Neural progenitor cell (in vitro differentiated cells): ENCODE results near the gene RNF146. TPM values are rescaled to one million over a fixed set of nuclear protein-coding genes. Genes with fewer than 3 reads are reported as not detected.

Experiments used
- DNase-seq: peaks from one replicate; pipeline ENCODE4 v3.0.0-alpha.2; 2016; ENCODE audit warnings: low spot score
- H2AFZ ChIP-seq: fragments of 200-600 bp; sonication (generic); replicated peaks from 2 replicates; pipeline ENCODE4 v1.6.1; 2016; ENCODE audit warnings: antibody characterized with exemption
- H3F3A ChIP-seq: fragments of 200-600 bp; sonication (generic); 2 replicates; pipeline ENCODE4 v1.6.1; 2016; ENCODE audit warnings: antibody characterized with exemption, low read depth
- H3K27ac ChIP-seq: fragments of 200-600 bp; sonication (generic); 2 replicates; pipeline ENCODE4 v1.5.1; 2016; ENCODE audit warnings: mild to moderate bottlenecking
- H3K27me3 ChIP-seq: fragments of 200-600 bp; sonication (generic); 2 replicates; pipeline ENCODE4 v1.6.1; 2016; ENCODE audit warnings: mild to moderate bottlenecking, moderate library complexity
- H3K36me3 ChIP-seq: fragments of 200-600 bp; sonication (generic); 2 replicates; pipeline ENCODE4 v1.5.1; 2016
- H3K4me1 ChIP-seq: fragments of 200-600 bp; sonication (generic); 2 replicates; pipeline ENCODE4 v1.6.1; 2016; ENCODE audit warnings: mixed run types
- H3K4me2 ChIP-seq: fragments of 200-600 bp; sonication (generic); 2 replicates; pipeline ENCODE4 v1.6.1; 2016
- H3K4me3 ChIP-seq: fragments of 200-600 bp; sonication (generic); 2 replicates; pipeline ENCODE4 v1.5.1; 2016
- H3K79me2 ChIP-seq: fragments of 200-600 bp; sonication (generic); 2 replicates; pipeline ENCODE4 v1.6.1; 2016; ENCODE audit warnings: low read depth
- H3K9ac ChIP-seq: fragments of 200-600 bp; sonication (generic); 2 replicates; pipeline ENCODE4 v1.6.1; 2016
- H3K9me3 ChIP-seq: fragments of 200-600 bp; sonication (generic); 2 replicates; pipeline ENCODE4 v1.5.1; 2016; ENCODE audit warnings: low read depth
- H4K20me1 ChIP-seq: fragments of 200-600 bp; sonication (generic); 2 replicates; pipeline ENCODE4 v1.6.1; 2016; ENCODE audit warnings: low read depth
- H3K27ac Mint-ChIP-seq: 3 replicates; pipeline ENCODE4 v1.8.0; 2021; ENCODE audit warnings: mixed read lengths
- H3K27me3 Mint-ChIP-seq: 2 replicates; pipeline ENCODE4 v1.8.0; 2022; ENCODE audit warnings: low read depth, mild to moderate bottlenecking, inconsistent platforms, moderate library complexity, mixed read lengths; ENCODE audit not compliant: insufficient read depth
- H3K36me3 Mint-ChIP-seq: 3 replicates; pipeline ENCODE4 v1.8.0; 2021; ENCODE audit warnings: mixed read lengths
- H3K4me1 Mint-ChIP-seq: 3 replicates; pipeline ENCODE4 v1.8.0; 2021; ENCODE audit warnings: mixed read lengths
- H3K4me3 Mint-ChIP-seq: 3 replicates; pipeline ENCODE4 v1.8.0; 2021; ENCODE audit warnings: mild to moderate bottlenecking, moderate library complexity, mixed read lengths
- H3K9me3 Mint-ChIP-seq: 3 replicates; pipeline ENCODE4 v1.8.0; 2020; ENCODE audit warnings: mixed read lengths
- CTCF ChIP-seq: fragments of 200-600 bp; sonication (generic); IDR thresholded peaks from 2 replicates; pipeline ENCODE4 v1.5.1; 2017; ENCODE audit warnings: antibody characterized with exemption, mild to moderate bottlenecking
- EZH2 ChIP-seq: fragments of 200-600 bp; sonication (generic); IDR thresholded peaks from 2 replicates; pipeline ENCODE4 v1.6.1; 2017; ENCODE audit warnings: antibody characterized with exemption, mild to moderate bottlenecking, moderate library complexity
- EZH2phosphoT487 ChIP-seq: fragments of 200-600 bp; sonication (generic); IDR thresholded peaks from 2 replicates; pipeline ENCODE4 v1.6.1; 2017; ENCODE audit warnings: antibody characterized with exemption
- total RNA-seq: library from RNA; depleted of rRNA; stranded (reverse); fragments of >200 nt; gene quantifications from 2 replicates; pipeline ENCODE4 v1.2.3, GENCODE V29; 2015; ENCODE audit warnings: low replicate concordance

The RNF146 gene
- total RNA-seq = 63.3 and 115 TPM in 2 replicates

GRCh38 chr6:127266178-127266891, at the start of gene RNF146:
RNF146 (plus strand) TSS chr6:127266864; CDS start chr6:127280339, 13,475 bp downstream.
- Mint-ChIP-seq H3K36me3 (peaks cover 8% of the 10 kb centered on the region), H3K4me3 (peak within 1 kb of the TSS; percentile 100), H3K27ac (peak within 1 kb of the TSS; percentile 100), H3K27me3 (peaks cover 2% of the 10 kb centered on the region), H3K4me1 (peaks cover 28% of the 10 kb centered on the region), H3K9me3 (peaks cover 2% of the 10 kb centered on the region)
- peak; percentile 92 for DNase-seq
- peak within 1 kb of the TSS; percentile 91 for H3K4me3 ChIP-seq
- H3K36me3 ChIP-seq = no peaks in the 10 kb centered on the region
- TF ChIP-seq CTCF (peak; percentile 78), EZH2 (no peak), EZH2phosphoT487 (no peak)
- H3K27me3 ChIP-seq = no peaks in the 10 kb centered on the region
- H3K9ac ChIP-seq = peak within 1 kb of the TSS; percentile 87
- H3K79me2 ChIP-seq = peaks cover 46% of the 10 kb centered on the region
- peaks cover 32% of the 10 kb centered on the region for H4K20me1 ChIP-seq
- peaks cover 22% of the 10 kb centered on the region for H3F3A ChIP-seq
- no peaks in the 10 kb centered on the region for H3K9me3 ChIP-seq
- peaks cover 28% of the 10 kb centered on the region for H3K4me1 ChIP-seq
- peak within 1 kb of the TSS; percentile 90 for H3K4me2 ChIP-seq
- H3K27ac ChIP-seq = peak within 1 kb of the TSS; percentile 96
- H2AFZ ChIP-seq = peak within 1 kb of the TSS; percentile 92

- no peak overlapping the region for H2AFZ ChIP-seq
- H3K27me3 Mint-ChIP-seq = peaks cover 2% of the 10 kb centered on the region
- TF ChIP-seq EZH2 (no peak), EZH2phosphoT487 (no peak), CTCF (no peak)
- H3K4me3 Mint-ChIP-seq = no peak overlapping the region
- no peak overlapping the region for H3K9ac ChIP-seq
- no peak for DNase-seq
- no peak overlapping the region for H3K4me3 ChIP-seq
- H4K20me1 ChIP-seq = no peaks in the 10 kb centered on the region
- H3K36me3 Mint-ChIP-seq = no peaks in the 10 kb centered on the region
- no peaks in the 10 kb centered on the region for H3K27me3 ChIP-seq
- H3K27ac ChIP-seq = no peak overlapping the region
- H3K9me3 Mint-ChIP-seq = no peaks in the 10 kb centered on the region
- no peaks in the 10 kb centered on the region for H3K4me1 Mint-ChIP-seq
- H3K79me2 ChIP-seq = no peaks in the 10 kb centered on the region
- H3K4me2 ChIP-seq = no peak overlapping the region
- H3K9me3 ChIP-seq = no peaks in the 10 kb centered on the region
- no peaks in the 10 kb centered on the region for H3F3A ChIP-seq
- H3K27ac Mint-ChIP-seq = no peak overlapping the region
- no peaks in the 10 kb centered on the region for H3K36me3 ChIP-seq
- no peaks in the 10 kb centered on the region for H3K4me1 ChIP-seq
Observed at GRCh38 chr6:127219869-127220268, 46.8 kb upstream of the RNF146 start.

DNA sequence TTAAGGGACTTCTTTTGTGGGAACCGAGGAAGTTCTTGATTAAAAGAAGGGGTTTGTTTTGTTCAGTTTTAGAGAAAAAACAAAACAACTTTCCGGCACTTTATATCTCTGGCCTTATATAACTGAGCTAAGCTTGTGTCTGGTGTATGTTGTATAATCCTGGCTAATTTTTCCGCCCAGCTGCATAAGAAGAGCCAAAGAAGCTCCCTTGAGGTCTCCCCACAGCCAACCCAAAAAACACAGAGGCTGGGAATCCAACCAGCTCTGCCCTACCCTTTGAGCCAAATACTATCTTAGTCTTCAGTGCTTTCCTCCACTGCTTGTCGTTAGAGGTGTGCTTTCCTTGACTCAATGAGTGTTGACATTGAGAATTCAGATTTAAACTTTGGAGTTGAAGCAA, 45.5 kb upstream of the RNF146 start:
- peaks cover 2% of the 10 kb centered on the region for H3K27me3 Mint-ChIP-seq

More for the DNA sequence above, 45.5 kb upstream of the RNF146 start:
- H3F3A ChIP-seq = no peaks in the 10 kb centered on the region
- H3K4me3 ChIP-seq = no peak overlapping the region
- H4K20me1 ChIP-seq = no peaks in the 10 kb centered on the region
- DNase-seq = no peak
- H2AFZ ChIP-seq = no peak overlapping the region
- no peak overlapping the region for H3K4me2 ChIP-seq
- no peaks in the 10 kb centered on the region for H3K4me1 Mint-ChIP-seq
- H3K9ac ChIP-seq = no peak overlapping the region
- H3K9me3 ChIP-seq = no peaks in the 10 kb centered on the region
- no peak overlapping the region for H3K27ac Mint-ChIP-seq
- H3K27me3 ChIP-seq = no peaks in the 10 kb centered on the region
- H3K9me3 Mint-ChIP-seq = no peaks in the 10 kb centered on the region
- no peaks in the 10 kb centered on the region for H3K4me1 ChIP-seq
- no peaks in the 10 kb centered on the region for H3K36me3 ChIP-seq
- H3K36me3 Mint-ChIP-seq = no peaks in the 10 kb centered on the region
- H3K4me3 Mint-ChIP-seq = no peak overlapping the region
- no peak overlapping the region for H3K27ac ChIP-seq
- no peaks in the 10 kb centered on the region for H3K79me2 ChIP-seq
- TF ChIP-seq EZH2 (no peak), EZH2phosphoT487 (no peak), CTCF (no peak)
